HG02852 (cell line): ENCODE measurements around the gene POLR3K.
A peak's percentile ranks its signal among the peaks of the same experiment; 100 is the strongest.

Source experiments
- ATAC-seq: cut with Tn5 transposase; IDR thresholded peaks from one replicate; pipeline ENCODE4 v1.9.1; 2021; ENCODE audit warnings: mild to moderate bottlenecking, moderate library complexity; ENCODE audit not compliant: unreplicated experiment

POLR3K gene

GRCh38 chr16:53346-54236 is at the start of gene POLR3K, which contains the start of gene SNRNP25:
Gene POLR3K (minus strand): TSS chr16:53608. CDS start chr16:53586, 22 bp downstream.
Gene SNRNP25 (plus strand): TSS chr16:53828. CDS start chr16:54017, 189 bp downstream.
- peak; percentile 95 for ATAC-seq

- no peak for ATAC-seq
Observed at GRCh38 chr16:102060-102855, 48.9 kb upstream of the POLR3K start.

- no peak for ATAC-seq
Observed at GRCh38 chr16:101586-101985, 48.2 kb upstream of the POLR3K start.

- no peak for ATAC-seq
Observed at GRCh38 chr16:100989-101388, 47.6 kb upstream of the POLR3K start.

- no peak for ATAC-seq
Observed at GRCh38 chr16:97822-98221, 44.4 kb upstream of the POLR3K start.

DNA sequence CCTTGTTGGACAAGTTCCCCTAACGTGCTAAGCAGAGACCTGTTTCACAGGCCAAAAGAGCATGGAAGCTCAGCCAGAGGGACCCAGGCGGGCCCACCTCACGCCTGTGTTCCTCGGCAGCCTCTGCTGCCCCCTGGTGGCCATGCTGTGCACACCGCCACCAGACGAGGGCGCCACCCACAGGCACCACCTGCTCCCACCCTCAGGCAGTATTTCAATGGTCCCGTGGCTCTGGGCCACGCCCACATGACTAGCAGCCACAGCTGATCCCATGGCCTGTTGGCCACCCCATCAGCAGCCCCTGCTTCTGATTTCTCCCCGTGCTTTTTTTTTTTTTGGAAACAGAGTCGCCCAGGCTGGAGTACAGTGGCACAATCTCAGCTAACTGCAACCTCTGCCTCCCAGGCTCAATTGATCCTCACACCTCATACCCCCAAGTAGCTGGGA is 43.5 kb upstream of the POLR3K start:
- no peak for ATAC-seq

DNA sequence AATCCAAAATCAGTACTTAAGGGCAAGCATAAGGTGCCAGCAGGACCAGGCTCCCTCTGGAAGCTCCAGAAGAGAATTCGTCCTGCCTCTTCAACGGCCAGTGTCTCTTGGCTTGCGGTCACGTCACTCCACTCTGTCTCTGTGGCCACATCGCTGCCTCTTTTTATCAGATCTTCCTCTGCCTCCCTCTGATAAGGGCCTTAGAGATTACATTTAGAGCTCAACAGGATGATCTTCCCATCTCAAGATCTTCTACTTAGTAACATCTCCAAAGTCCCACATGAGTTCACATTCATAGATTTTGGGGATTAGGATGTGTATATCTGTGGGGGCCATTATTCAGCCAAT is 41.5 kb upstream of the POLR3K start:
- ATAC-seq: no peak

DNA sequence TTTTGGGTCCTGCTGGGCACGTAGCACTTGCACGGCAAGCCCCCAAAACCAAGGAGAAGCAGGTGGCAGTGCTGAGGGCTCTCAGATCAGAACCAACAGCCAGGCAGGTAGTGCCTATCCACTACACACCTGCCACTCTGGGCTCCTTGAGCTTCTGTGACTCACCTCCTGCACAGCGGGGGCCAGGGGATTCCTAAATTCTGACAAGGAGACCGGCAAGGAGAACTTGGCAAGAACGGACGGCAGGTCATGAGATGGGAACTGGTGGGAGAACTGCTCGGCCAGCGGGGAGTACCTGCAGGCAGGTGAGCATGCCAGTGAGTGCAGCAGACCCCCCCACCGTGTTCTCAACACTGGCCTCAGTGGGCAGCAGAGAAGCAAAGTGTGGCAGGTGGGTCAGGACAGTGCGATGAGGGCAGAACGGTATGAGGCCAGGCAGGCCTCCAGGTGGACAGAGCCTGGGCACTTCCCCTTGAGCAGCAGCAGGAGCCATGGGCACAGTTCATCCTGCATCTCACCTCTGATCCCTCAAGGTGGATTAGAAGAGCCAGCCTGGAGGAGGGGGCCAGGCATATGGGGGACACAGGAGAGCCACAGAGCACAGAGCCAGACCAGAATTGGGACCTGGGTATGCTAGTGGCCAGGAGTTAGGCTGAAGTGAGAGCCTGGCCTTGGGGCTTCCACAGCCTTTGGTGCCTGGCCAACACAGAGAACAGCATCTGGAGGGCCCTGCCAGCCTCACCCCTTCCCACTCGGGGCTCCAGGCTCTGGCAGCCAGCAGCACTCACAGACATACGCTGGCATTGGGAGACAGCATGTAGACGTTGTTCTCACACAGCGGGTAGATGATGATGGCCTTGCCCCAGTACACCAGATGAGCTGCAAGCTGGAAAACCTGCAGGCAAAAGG is 39.3 kb upstream of the POLR3K start:
- ATAC-seq: no peak

GRCh38 chr16:91484-91883 is 38.1 kb upstream of the POLR3K start:
- no peak for ATAC-seq

GRCh38 chr16:89391-90302 is 36.2 kb upstream of the POLR3K start:
- no peak for ATAC-seq

- ATAC-seq: no peak
Observed at GRCh38 chr16:88613-89012, 35.2 kb upstream of the POLR3K start.

DNA sequence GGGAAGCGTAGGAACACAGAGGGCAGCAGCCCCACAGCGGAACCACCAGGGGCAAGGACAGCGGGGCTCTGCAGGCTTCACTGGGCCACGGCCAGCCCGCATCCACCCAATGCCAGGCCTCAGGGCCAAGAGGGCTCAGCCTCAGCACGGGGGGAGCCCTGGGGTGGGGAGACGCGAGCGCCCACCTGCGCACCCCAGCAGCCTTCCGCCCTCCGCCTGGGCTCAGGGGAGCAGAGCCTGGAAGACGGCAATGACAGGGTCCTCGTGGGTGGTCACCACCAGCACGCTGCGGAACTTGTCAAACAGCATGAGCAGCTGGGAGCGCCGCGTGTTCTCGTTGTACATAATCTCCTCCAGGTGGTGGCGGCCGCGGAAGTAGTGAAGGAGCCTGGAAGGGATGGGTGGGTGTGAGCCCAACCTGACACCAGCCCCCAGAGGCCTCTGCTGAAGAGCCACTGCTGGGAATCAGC is 33.1 kb upstream of the POLR3K start:
- no peak for ATAC-seq

DNA sequence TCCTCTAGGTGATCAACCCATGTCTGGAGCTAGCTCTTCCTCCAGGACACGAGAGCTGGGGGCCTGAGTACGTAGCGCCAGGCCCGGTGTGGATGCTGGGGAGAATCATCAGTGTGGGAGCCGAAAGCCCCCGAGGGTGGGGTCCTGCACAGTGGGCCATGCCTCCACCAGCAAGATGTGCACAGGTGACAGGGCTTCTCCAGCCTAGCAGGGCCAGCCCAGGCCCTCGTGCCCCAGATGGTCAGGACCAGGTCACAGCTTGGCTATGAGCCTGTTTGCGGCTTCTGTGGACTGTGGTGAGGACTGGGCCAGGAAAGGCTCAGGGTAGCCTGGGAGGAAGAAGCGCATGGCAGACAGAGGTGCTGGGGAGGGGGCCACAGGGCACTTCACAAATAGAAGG is 32.5 kb upstream of the POLR3K start:
- no peak for ATAC-seq

DNA sequence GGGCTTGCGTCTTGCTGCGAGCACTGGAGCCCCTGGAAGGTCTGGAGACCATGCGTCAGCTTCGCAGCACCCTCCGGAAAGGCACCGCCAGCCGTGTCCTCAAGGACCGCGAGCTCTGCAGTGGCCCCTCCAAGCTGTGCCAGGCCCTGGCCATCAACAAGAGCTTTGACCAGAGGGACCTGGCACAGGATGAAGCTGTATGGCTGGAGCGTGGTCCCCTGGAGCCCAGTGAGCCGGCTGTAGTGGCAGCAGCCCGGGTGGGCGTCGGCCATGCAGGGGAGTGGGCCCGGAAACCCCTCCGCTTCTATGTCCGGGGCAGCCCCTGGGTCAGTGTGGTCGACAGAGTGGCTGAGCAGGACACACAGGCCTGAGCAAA is 32.0 kb upstream of the POLR3K start:
- ATAC-seq: no peak

DNA sequence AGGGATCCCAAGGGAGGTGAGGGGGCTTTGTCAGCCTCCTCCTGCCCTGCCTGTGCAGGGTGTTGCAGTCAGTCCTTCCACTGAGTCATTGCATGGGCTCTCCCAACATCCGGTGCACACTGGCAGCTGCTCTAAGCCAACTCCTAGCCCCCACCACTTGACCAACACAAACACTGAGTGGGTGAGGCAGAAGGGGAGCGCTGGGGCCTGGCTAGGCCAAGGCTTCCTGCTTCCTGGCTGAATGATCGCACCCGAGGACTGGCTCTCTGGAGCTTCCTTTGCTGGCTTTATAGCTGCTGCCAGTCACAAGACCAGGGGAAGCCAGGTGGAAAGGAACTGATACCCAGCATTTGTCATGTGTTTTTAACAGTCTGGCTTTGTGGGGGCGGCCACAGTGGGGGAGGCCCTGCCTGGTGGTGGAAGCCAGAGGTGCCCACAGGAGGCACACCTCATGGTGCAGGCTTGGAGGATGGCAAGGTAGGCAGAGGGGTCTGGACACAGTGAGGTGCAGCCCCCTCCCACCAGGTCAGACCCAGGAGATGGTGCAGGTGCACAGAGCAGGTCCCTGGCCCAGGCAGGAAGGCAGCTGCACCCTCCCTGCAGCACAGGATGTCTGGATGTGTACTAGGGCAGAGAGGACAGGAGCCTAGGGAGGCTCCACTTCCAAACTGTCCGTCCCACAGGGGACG is 31.5 kb upstream of the POLR3K start:
- peak; percentile 43 for ATAC-seq

DNA sequence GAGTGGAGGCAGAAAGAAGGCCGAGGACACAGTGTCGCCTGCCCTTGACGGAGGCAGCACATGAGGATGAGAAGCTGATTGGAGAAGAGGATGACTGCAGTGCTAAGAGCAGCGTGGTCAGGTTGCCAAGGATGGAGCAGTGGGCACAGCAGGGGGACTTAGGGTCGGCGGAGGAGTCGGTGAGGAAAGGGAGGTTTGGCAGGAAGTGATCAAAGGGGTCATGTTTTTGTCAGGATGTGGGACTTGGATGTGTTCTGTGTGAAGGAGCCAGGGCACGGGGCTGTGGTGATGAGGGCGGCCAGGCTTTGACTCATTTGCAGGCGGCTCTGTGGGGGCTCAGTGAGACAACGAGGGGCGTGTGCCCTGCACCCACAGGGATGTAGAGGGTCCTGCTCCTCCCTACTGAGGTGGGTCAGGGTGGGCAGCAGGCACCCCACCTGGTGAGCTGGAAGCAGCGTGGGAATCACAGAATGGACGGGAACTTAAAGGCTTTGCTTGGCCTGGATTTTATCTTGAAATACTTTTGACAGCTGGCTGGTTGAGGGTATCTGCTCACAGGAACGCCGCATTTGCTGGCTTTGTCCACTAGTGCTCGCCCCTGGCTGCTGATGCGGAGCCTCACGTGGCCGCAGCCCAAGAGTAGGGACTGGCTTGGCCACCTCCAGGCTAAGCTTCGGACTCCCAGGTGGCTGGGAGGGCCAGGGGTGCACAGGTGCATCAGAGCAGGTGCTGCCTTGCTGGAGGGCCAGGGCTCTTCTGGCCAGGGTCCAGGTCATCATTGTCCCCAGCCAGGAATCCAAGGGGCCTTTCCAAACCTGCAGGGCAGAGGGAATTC is 30.6 kb upstream of the POLR3K start:
- ATAC-seq: no peak

GRCh38 chr16:83060-83603 is 29.7 kb upstream of the POLR3K start:
- ATAC-seq: no peak
